H9 (cell line): ENCODE results near the gene ZNF655. TPM values are rescaled to one million over a fixed set of nuclear protein-coding genes. Genes with fewer than 3 reads are reported as not detected.

Experiments
- DNase-seq: peaks from one replicate; pipeline ENCODE4 v3.0.0-alpha.2; 2017
- H2AFZ ChIP-seq: one replicate; pipeline ENCODE4 v1.6.1; 2013; ENCODE audit warnings: mild to moderate bottlenecking, low read length, control low read depth, moderate library complexity
- H2AK5ac ChIP-seq: 2 replicates; pipeline ENCODE4 v1.6.1; 2013; ENCODE audit warnings: low read length, control low read depth, mixed read lengths; ENCODE audit not compliant: insufficient read length
- H2BK120ac ChIP-seq: one replicate; pipeline ENCODE4 v1.6.1; 2013; ENCODE audit warnings: low read depth, mild to moderate bottlenecking, low read length, control low read depth, inconsistent platforms; ENCODE audit not compliant: poor library complexity, severe bottlenecking
- H2BK12ac ChIP-seq: 2 replicates; pipeline ENCODE4 v1.6.1; 2013; ENCODE audit warnings: low read length, control low read depth, mixed read lengths, low read depth; ENCODE audit not compliant: insufficient read length
- H2BK15ac ChIP-seq: 2 replicates; pipeline ENCODE4 v1.6.1; 2013; ENCODE audit warnings: low read depth, low read length, control low read depth
- H2BK20ac ChIP-seq: one replicate; pipeline ENCODE4 v1.6.1; 2013; ENCODE audit warnings: low read depth, mild to moderate bottlenecking, low read length, control low read depth, inconsistent platforms; ENCODE audit not compliant: poor library complexity, severe bottlenecking
- H2BK5ac ChIP-seq: 2 replicates; pipeline ENCODE4 v1.6.1; 2013; ENCODE audit warnings: low read length, control low read depth, mixed read lengths; ENCODE audit not compliant: insufficient read length
- H3K14ac ChIP-seq: 2 replicates; pipeline ENCODE4 v1.6.1; 2013; ENCODE audit warnings: low read length, control low read depth; ENCODE audit not compliant: insufficient read depth
- H3K18ac ChIP-seq: 2 replicates; pipeline ENCODE4 v1.6.1; 2013; ENCODE audit warnings: low read depth, mild to moderate bottlenecking, mixed read lengths, low read length, control low read depth; ENCODE audit not compliant: insufficient read length
- H3K23ac ChIP-seq: 2 replicates; pipeline ENCODE4 v1.6.1; 2013; ENCODE audit warnings: low read length, control low read depth, mixed read lengths, low read depth; ENCODE audit not compliant: insufficient read length
- H3K23me2 ChIP-seq: 2 replicates; pipeline ENCODE4 v1.6.1; 2013; ENCODE audit warnings: low read depth, mild to moderate bottlenecking, mixed read lengths, low read length, control low read depth; ENCODE audit not compliant: insufficient read length, poor library complexity, severe bottlenecking
- H3K27ac ChIP-seq: 2 replicates; pipeline ENCODE4 v1.5.1; 2013; ENCODE audit warnings: low read length, control low read depth, mixed read lengths, low read depth; ENCODE audit not compliant: insufficient read length
- H3K27me3 ChIP-seq: 2 replicates; pipeline ENCODE4 v1.6.1; 2013; ENCODE audit warnings: low read length, control low read depth, inconsistent platforms; ENCODE audit not compliant: insufficient read depth
- H3K4ac ChIP-seq: 2 replicates; pipeline ENCODE4 v1.6.1; 2013; ENCODE audit warnings: low read depth, mild to moderate bottlenecking, control low read depth, inconsistent platforms, low read length, moderate library complexity
- H3K4me1 ChIP-seq: 2 replicates; pipeline ENCODE4 v1.6.1; 2013; ENCODE audit warnings: low read length, control low read depth, inconsistent platforms; ENCODE audit not compliant: insufficient read depth
- H3K4me2 ChIP-seq: 2 replicates; pipeline ENCODE4 v1.6.1; 2013; ENCODE audit warnings: low read length, control low read depth, mixed read lengths; ENCODE audit not compliant: insufficient read length, insufficient read depth
- H3K56ac ChIP-seq: 2 replicates; pipeline ENCODE4 v1.6.1; 2013; ENCODE audit warnings: low read depth, mild to moderate bottlenecking, mixed read lengths, low read length, control low read depth; ENCODE audit not compliant: insufficient read length
- H3K79me1 ChIP-seq: 2 replicates; pipeline ENCODE4 v1.6.1; 2013; ENCODE audit warnings: low read depth, mild to moderate bottlenecking, moderate library complexity, low read length, control low read depth, inconsistent platforms; ENCODE audit not compliant: insufficient read depth, poor library complexity, severe bottlenecking
- H3K79me2 ChIP-seq: 2 replicates; pipeline ENCODE4 v1.6.1; 2013; ENCODE audit warnings: low read length, control low read depth, inconsistent platforms; ENCODE audit not compliant: insufficient read depth
- H3K9ac ChIP-seq: 2 replicates; pipeline ENCODE4 v1.6.1; 2013; ENCODE audit warnings: low read length, control low read depth, mixed read lengths; ENCODE audit not compliant: insufficient read length; ENCODE audit errors: extremely low read depth
- H3K9me3 ChIP-seq: one replicate; pipeline ENCODE4 v1.6.1; 2013; ENCODE audit warnings: low read depth, low read length, inconsistent platforms; ENCODE audit not compliant: control insufficient read depth
- H3T11ph ChIP-seq: one replicate; pipeline ENCODE4 v1.6.1; 2013; ENCODE audit warnings: mild to moderate bottlenecking, low read length, control low read depth, inconsistent platforms
- H4K20me1 ChIP-seq: one replicate; pipeline ENCODE4 v1.6.1; 2013; ENCODE audit not compliant: control insufficient read depth, insufficient read length, insufficient read depth
- H4K5ac ChIP-seq: 2 replicates; pipeline ENCODE4 v1.6.1; 2013; ENCODE audit warnings: low read depth, mild to moderate bottlenecking, mixed read lengths, low read length, control low read depth; ENCODE audit not compliant: insufficient read length
- H4K8ac ChIP-seq: replicated peaks from 2 replicates; pipeline ENCODE4 v1.6.1; 2013; ENCODE audit warnings: low read length, control low read depth, mixed read lengths, low read depth; ENCODE audit not compliant: insufficient read length
- H4K91ac ChIP-seq: 2 replicates; pipeline ENCODE4 v1.6.1; 2013; ENCODE audit warnings: low read depth, mild to moderate bottlenecking, moderate library complexity, mixed read lengths, low read length, control low read depth; ENCODE audit not compliant: insufficient read length
- H3K27ac Mint-ChIP-seq, 3 experiments: 2 replicates in 2 of 3; 3 replicates in 1 of 3; pipeline ENCODE4 v1.8.0; 2020 to 2021; ENCODE audit warnings: mixed read lengths in 3 of 3, mild to moderate bottlenecking in 1 of 3, moderate library complexity in 1 of 3
- H3K27me3 Mint-ChIP-seq: 2 replicates; pipeline ENCODE4 v1.8.0; 2021; ENCODE audit warnings: low read depth, mild to moderate bottlenecking, moderate library complexity, mixed read lengths
- H3K36me3 Mint-ChIP-seq, 3 experiments: 2 replicates in 2 of 3; 3 replicates in 1 of 3; pipeline ENCODE4 v1.8.0; 2020 to 2021; ENCODE audit warnings: low read depth in 3 of 3, mixed read lengths in 3 of 3; ENCODE audit not compliant: insufficient read depth in 1 of 3
- H3K4me1 Mint-ChIP-seq, 2 experiments: 2 replicates each; pipeline ENCODE4 v1.8.0; 2020; ENCODE audit warnings: mixed read lengths in 2 of 2
- H3K4me3 Mint-ChIP-seq, 2 experiments: 2 replicates in 1 of 2; 3 replicates in 1 of 2; pipeline ENCODE4 v1.8.0; 2020 to 2021; ENCODE audit warnings: mild to moderate bottlenecking in 2 of 2, mixed read lengths in 2 of 2, moderate library complexity in 1 of 2
- H3K9me3 Mint-ChIP-seq, 2 experiments: 2 replicates in 1 of 2; 3 replicates in 1 of 2; pipeline ENCODE4 v1.8.0; 2020; ENCODE audit warnings: mild to moderate bottlenecking in 2 of 2, mixed read lengths in 2 of 2, moderate library complexity in 1 of 2
- CTCF ChIP-seq: fragments of 200-600 bp; sonication (generic); conservative IDR thresholded peaks from 3 replicates; pipeline ENCODE4 v1.8.0; 2021; ENCODE audit warnings: antibody characterized with exemption, mild to moderate bottlenecking
- WGBS: extraction: QIAGEN DNeasy Blood & Tissue Kit; methylation state at CpG from one replicate; pipeline ENCODE4 v1.1.7; 2013; ENCODE audit warnings: missing lambda C conversion rate, low lambda C conversion rate, mixed read lengths; ENCODE audit not compliant: insufficient read length; ENCODE audit errors: extremely low coverage; 5-methylcytosine and 5-hydroxymethylcytosine counted together
- total RNA-seq: library from RNA; stranded (reverse); gene quantifications from 2 replicates; pipeline ENCODE4 v1.2.1, GENCODE V29; 2021

The ZNF655 gene
- total RNA-seq, 1 experiment from 2014 or later, result 49.2 TPM

DNA sequence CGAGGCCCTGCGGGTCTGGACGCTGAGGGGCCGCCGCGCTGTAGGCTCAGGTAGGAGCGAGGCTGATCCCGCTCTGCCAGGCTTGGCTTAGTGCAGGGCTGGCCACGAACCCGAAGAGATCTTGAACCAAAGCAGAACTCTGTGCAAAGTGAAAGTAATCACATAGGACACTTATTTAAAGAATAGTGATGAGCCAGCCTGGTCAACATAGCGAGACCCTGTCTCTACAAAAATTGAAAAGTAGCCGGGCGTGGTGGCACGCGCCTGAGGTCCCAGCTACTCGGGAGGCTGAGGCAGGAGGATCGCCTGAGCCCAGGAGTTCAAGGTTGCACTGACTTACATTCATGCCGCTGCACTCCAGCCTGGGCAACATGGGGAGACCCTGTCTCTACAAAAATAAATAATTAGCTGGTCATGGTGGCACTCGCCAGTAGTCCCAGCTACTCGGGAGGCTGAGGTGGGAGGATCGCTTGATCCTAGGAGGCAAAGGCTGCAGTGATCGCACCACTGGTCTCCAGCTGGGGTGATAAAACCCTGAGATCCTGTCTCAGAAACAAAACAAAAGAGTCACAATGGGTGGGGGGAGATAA, 58.8 kb downstream of the ZNF655 start:
- Histone ChIP-seq H3K23me2 (peaks cover 7% of the 10 kb centered on the region), H2BK120ac (no peak overlapping the region), H2BK20ac (no peak overlapping the region), H3K23ac (no peak overlapping the region), H2BK12ac (no peak overlapping the region), H3T11ph (no peak overlapping the region), H3K56ac (no peak overlapping the region), H2AFZ (no peak overlapping the region), H4K8ac (no peak overlapping the region), H4K20me1 (no peaks in the 10 kb centered on the region), H4K91ac (no peak overlapping the region), H2BK15ac (no peak overlapping the region), H3K27me3 (no peaks in the 10 kb centered on the region), H2AK5ac (no peak overlapping the region), H3K4me2 (peak overlapping the region; percentile 38), H3K14ac (peak overlapping the region; percentile 77), H3K18ac (no peak overlapping the region), H3K9ac (peak overlapping the region; percentile 81), H4K5ac (no peak overlapping the region), H3K4me1 (no peaks in the 10 kb centered on the region), H3K4ac (no peak overlapping the region), H3K27ac (no peak overlapping the region), H3K9me3 (no peaks in the 10 kb centered on the region), H2BK5ac (no peak overlapping the region), H3K79me2 (no peaks in the 10 kb centered on the region), H3K79me1 (peaks cover 4% of the 10 kb centered on the region)
- TF ChIP-seq CTCF, result no peak
- Mint-ChIP-seq H3K9me3 (no peaks in the 10 kb centered on the region; a peak in 2 of 5 replicates), H3K36me3 (peaks cover 29 to 45% (median 41%) of the 10 kb centered on the region in 3 experiments), H3K27ac (peak overlapping the region in 2 of 3 experiments; percentile 98 to 99; a peak in 4 of 7 replicates), H3K4me3 (peak overlapping the region; percentile 92 to 94), H3K27me3 (peaks cover 1% of the 10 kb centered on the region; the same call in 1 of the 2 replicates), H3K4me1 (peaks cover 11 to 18% of the 10 kb centered on the region in 2 experiments)
- WGBS, result no CpG with 5 or more reads among the region's 22 CpGs
- DNase-seq, result no peak
